Measurements from ENCODE around the gene SPP1.

- no peak for TF ChIP-seq SUZ12 (IDR thresholded peaks at IDR 0.05; ENCODE audit: extremely low read depth, insufficient read depth, insufficient read length)
- TF ChIP-seq ZNF274 (IDR thresholded peaks at IDR 0.05; ENCODE audit: low read depth, low read length), result no peak
- no peak for TF ChIP-seq YY1 (IDR thresholded peaks at IDR 0.05; ENCODE audit: insufficient read depth, insufficient read length)
Observed at GRCh38 chr4:87937523-87937922, 38.0 kb upstream of the SPP1 start.
